ENCODE results near the gene CLIC5.

Gene CLIC5

GRCh38 chr6:46048646-46049297 lies 33.1 kb upstream of the CLIC5 start:
- Histone ChIP-seq H3K4me1 (ENCODE audit: control extremely low read depth in 1 of 4, control insufficient read depth in 4 of 4, insufficient read depth in 4 of 4, low read length in 3 of 4) (peaks cover 0 to 5% (median 3%) of the 10 kb centered on the region in 4 experiments), H3K36me3 (ENCODE audit: control insufficient read depth in 4 of 4, insufficient read depth in 4 of 4, low read length in 3 of 4) (no peaks in the 10 kb centered on the region), H3K9me3 (ENCODE audit: control extremely low read depth in 1 of 5, control insufficient read depth in 4 of 5, insufficient read depth in 2 of 5, low read depth in 1 of 5, low read length in 4 of 5) (no peaks in the 10 kb centered on the region), H3K27me3 (replicated peaks in 2 of 5; ENCODE audit: control insufficient read depth in 4 of 5, insufficient read depth in 5 of 5, low read length in 4 of 5) (no peaks in the 10 kb centered on the region), H3K4me3 (ENCODE audit: control insufficient read depth in 1 of 7, extremely low read depth in 1 of 7, insufficient read depth in 4 of 7, low read depth in 2 of 7, low read length in 6 of 7) (no peak overlapping the region), H3K27ac (ENCODE audit: insufficient read depth in 1 of 2, low read depth in 1 of 2, low read length in 2 of 2, poor library complexity in 1 of 2, severe bottlenecking in 2 of 2) (no peak overlapping the region)
- CTCF ChIA-PET, result no interaction called here
- DNase-seq, result no peak
- 97% methylated on average over 3 of the region's 3 CpGs for WGBS (ENCODE audit: insufficient coverage)
- POLR2A ChIA-PET, result no interaction called here

DNA sequence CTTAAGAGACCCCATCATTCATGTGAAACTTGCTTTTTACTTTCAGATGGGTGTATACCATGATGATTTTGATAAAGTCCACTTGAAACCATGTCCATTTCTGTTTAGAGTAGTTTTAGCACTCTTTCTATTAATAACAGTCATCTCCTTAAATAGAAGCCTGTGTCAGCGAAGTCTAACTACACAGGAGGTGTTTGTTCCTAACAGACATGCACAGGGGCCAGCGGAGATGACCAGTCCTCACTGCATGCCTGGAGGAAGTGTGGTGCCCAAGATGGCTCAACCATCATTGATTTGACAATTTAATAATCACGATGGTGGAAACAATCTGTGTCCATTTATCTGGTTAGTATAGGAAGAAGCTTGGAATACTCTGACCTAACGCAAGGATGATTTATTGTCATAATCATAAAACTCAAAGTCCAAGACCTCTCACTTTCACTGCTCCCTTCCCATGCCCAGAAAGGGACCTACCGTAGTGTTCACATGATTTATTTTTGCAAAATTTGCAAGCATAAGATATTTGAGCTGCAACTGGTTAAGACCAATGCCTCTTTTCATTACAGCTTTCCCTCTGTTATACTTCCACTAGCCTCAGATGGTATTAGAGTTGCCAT lies 31.0 kb upstream of the CLIC5 start:
- no peak for DNase-seq
- H3K9me3 ChIP-seq (ENCODE audit: control extremely low read depth in 1 of 5, control insufficient read depth in 4 of 5, insufficient read depth in 2 of 5, low read depth in 1 of 5, low read length in 4 of 5), result no peaks in the 10 kb centered on the region
- ChIA-PET CTCF (interaction anchor here (1.1 kb wide), 1 partner anchor 12 kb away, joined by 3 read pairs; no protein-coding TSS in a partner anchor), POLR2A (no interaction called here)
- WGBS (ENCODE audit: insufficient coverage), result 100% methylated on average over 3 of the region's 5 CpGs
- H3K27me3 ChIP-seq (replicated peaks in 2 of 5; ENCODE audit: control insufficient read depth in 4 of 5, insufficient read depth in 5 of 5, low read length in 4 of 5), result no peaks in the 10 kb centered on the region
- no peaks in the 10 kb centered on the region for H3K36me3 ChIP-seq (ENCODE audit: control insufficient read depth in 4 of 4, insufficient read depth in 4 of 4, low read length in 3 of 4)
- H3K4me3 ChIP-seq (ENCODE audit: control insufficient read depth in 1 of 7, extremely low read depth in 1 of 7, insufficient read depth in 4 of 7, low read depth in 2 of 7, low read length in 6 of 7), result no peak overlapping the region
- H3K27ac ChIP-seq (ENCODE audit: insufficient read depth in 1 of 2, low read depth in 1 of 2, low read length in 2 of 2, poor library complexity in 1 of 2, severe bottlenecking in 2 of 2), result no peak overlapping the region
- H3K4me1 ChIP-seq (ENCODE audit: control extremely low read depth in 1 of 4, control insufficient read depth in 4 of 4, insufficient read depth in 4 of 4, low read length in 3 of 4), result peaks cover 0 to 3% (median 3%) of the 10 kb centered on the region in 4 experiments

- H3K9me3 ChIP-seq (ENCODE audit: control extremely low read depth in 1 of 5, control insufficient read depth in 4 of 5, insufficient read depth in 2 of 5, low read depth in 1 of 5, low read length in 4 of 5), result no peaks in the 10 kb centered on the region
- no peaks in the 10 kb centered on the region for H3K27me3 ChIP-seq (replicated peaks in 2 of 5; ENCODE audit: control insufficient read depth in 4 of 5, insufficient read depth in 5 of 5, low read length in 4 of 5)
- ChIA-PET POLR2A (no interaction called here), CTCF (interaction anchor here (0.8 to 1.7 kb wide), 3 partner anchors 9 to 365 kb away, joined by 3 to 6 read pairs (median 4); no protein-coding TSS in a partner anchor)
- no peak overlapping the region for H3K27ac ChIP-seq (ENCODE audit: insufficient read depth in 1 of 2, low read depth in 1 of 2, low read length in 2 of 2, poor library complexity in 1 of 2, severe bottlenecking in 2 of 2)
- H3K4me1 ChIP-seq (ENCODE audit: control extremely low read depth in 1 of 4, control insufficient read depth in 4 of 4, insufficient read depth in 4 of 4, low read length in 3 of 4), result peaks cover 0 to 3% (median 3%) of the 10 kb centered on the region in 4 experiments
- DNase-seq, result peak in 2 of 3 donors; percentile 47 to 60
- no peaks in the 10 kb centered on the region for H3K36me3 ChIP-seq (ENCODE audit: control insufficient read depth in 4 of 4, insufficient read depth in 4 of 4, low read length in 3 of 4)
- H3K4me3 ChIP-seq (ENCODE audit: control insufficient read depth in 1 of 7, extremely low read depth in 1 of 7, insufficient read depth in 4 of 7, low read depth in 2 of 7, low read length in 6 of 7), result no peak overlapping the region
- 74% methylated on average over 4 of the region's 5 CpGs for WGBS (ENCODE audit: insufficient coverage)
These were observed 29.4 kb upstream of the CLIC5 start for GRCh38 chr6:46044881-46045617.

- Histone ChIP-seq H3K4me3 (ENCODE audit: control insufficient read depth in 1 of 7, extremely low read depth in 1 of 7, insufficient read depth in 4 of 7, low read depth in 2 of 7, low read length in 6 of 7) (no peak overlapping the region), H3K4me1 (ENCODE audit: control extremely low read depth in 1 of 4, control insufficient read depth in 4 of 4, insufficient read depth in 4 of 4, low read length in 3 of 4) (peaks cover 0 to 3% (median 3%) of the 10 kb centered on the region in 4 experiments), H3K36me3 (ENCODE audit: control insufficient read depth in 4 of 4, insufficient read depth in 4 of 4, low read length in 3 of 4) (no peaks in the 10 kb centered on the region), H3K27ac (ENCODE audit: insufficient read depth in 1 of 2, low read depth in 1 of 2, low read length in 2 of 2, poor library complexity in 1 of 2, severe bottlenecking in 2 of 2) (no peak overlapping the region), H3K9me3 (ENCODE audit: control extremely low read depth in 1 of 5, control insufficient read depth in 4 of 5, insufficient read depth in 2 of 5, low read depth in 1 of 5, low read length in 4 of 5) (no peaks in the 10 kb centered on the region), H3K27me3 (replicated peaks in 2 of 5; ENCODE audit: control insufficient read depth in 4 of 5, insufficient read depth in 5 of 5, low read length in 4 of 5) (no peaks in the 10 kb centered on the region)
- peak; percentile 31 to 58 (median 54) for DNase-seq
- 100% methylated on average over 2 of the region's 5 CpGs for WGBS (ENCODE audit: insufficient coverage)
- CTCF ChIA-PET, result interaction anchor here (1.0 kb wide), 1 partner anchor 179 kb away, joined by 3 read pairs; no protein-coding TSS in a partner anchor
- POLR2A ChIA-PET, result no interaction called here
These were observed 26.8 kb upstream of the CLIC5 start for GRCh38 chr6:46042355-46042999.

DNA sequence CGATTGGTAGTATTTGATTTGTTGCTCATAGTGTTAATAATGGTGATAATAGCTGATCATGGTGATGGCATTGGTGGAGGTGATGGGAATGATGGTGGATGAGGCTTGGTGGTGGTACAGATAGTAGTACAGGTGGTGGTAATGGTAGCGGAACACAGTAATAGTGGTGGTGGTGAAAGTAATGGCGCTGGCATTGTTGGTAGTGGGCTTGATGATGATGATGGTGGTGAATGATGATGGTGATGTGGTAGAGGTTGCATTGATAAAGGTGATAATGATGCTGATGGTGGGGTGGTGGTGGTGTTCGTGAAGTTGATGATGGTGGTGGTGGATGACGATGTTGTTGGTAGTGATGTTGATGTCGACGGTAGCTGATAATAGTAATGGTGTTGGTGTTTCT lies 24.6 kb upstream of the CLIC5 start:
- Histone ChIP-seq H3K4me3 (ENCODE audit: control insufficient read depth in 1 of 7, extremely low read depth in 1 of 7, insufficient read depth in 4 of 7, low read depth in 2 of 7, low read length in 6 of 7) (no peak overlapping the region), H3K36me3 (ENCODE audit: control insufficient read depth in 4 of 4, insufficient read depth in 4 of 4, low read length in 3 of 4) (no peaks in the 10 kb centered on the region), H3K27me3 (replicated peaks in 2 of 5; ENCODE audit: control insufficient read depth in 4 of 5, insufficient read depth in 5 of 5, low read length in 4 of 5) (no peaks in the 10 kb centered on the region), H3K9me3 (ENCODE audit: control extremely low read depth in 1 of 5, control insufficient read depth in 4 of 5, insufficient read depth in 2 of 5, low read depth in 1 of 5, low read length in 4 of 5) (no peaks in the 10 kb centered on the region), H3K27ac (ENCODE audit: insufficient read depth in 1 of 2, low read depth in 1 of 2, low read length in 2 of 2, poor library complexity in 1 of 2, severe bottlenecking in 2 of 2) (no peak overlapping the region), H3K4me1 (ENCODE audit: control extremely low read depth in 1 of 4, control insufficient read depth in 4 of 4, insufficient read depth in 4 of 4, low read length in 3 of 4) (peaks cover 0 to 3% (median 2%) of the 10 kb centered on the region in 4 experiments)
- DNase-seq, result no peak
- ChIA-PET CTCF (interaction anchor here (1.7 kb wide), 1 partner anchor 11 kb away, joined by 3 read pairs; no protein-coding TSS in a partner anchor), POLR2A (no interaction called here)
- WGBS (ENCODE audit: insufficient coverage), result 100% methylated on average over 7 of the region's 7 CpGs

- Histone ChIP-seq H3K9me3 (ENCODE audit: control extremely low read depth in 1 of 5, control insufficient read depth in 4 of 5, insufficient read depth in 2 of 5, low read depth in 1 of 5, low read length in 4 of 5) (no peaks in the 10 kb centered on the region), H3K36me3 (ENCODE audit: control insufficient read depth in 4 of 4, insufficient read depth in 4 of 4, low read length in 3 of 4) (no peaks in the 10 kb centered on the region), H3K27me3 (replicated peaks in 2 of 5; ENCODE audit: control insufficient read depth in 4 of 5, insufficient read depth in 5 of 5, low read length in 4 of 5) (no peaks in the 10 kb centered on the region), H3K27ac (ENCODE audit: insufficient read depth in 1 of 2, low read depth in 1 of 2, low read length in 2 of 2, poor library complexity in 1 of 2, severe bottlenecking in 2 of 2) (no peak overlapping the region), H3K4me1 (ENCODE audit: control extremely low read depth in 1 of 4, control insufficient read depth in 4 of 4, insufficient read depth in 4 of 4, low read length in 3 of 4) (no peaks in the 10 kb centered on the region), H3K4me3 (ENCODE audit: control insufficient read depth in 1 of 7, extremely low read depth in 1 of 7, insufficient read depth in 4 of 7, low read depth in 2 of 7, low read length in 6 of 7) (no peak overlapping the region)
- ChIA-PET CTCF (interaction anchor here (1.7 kb wide), 1 partner anchor 11 kb away, joined by 3 read pairs; no protein-coding TSS in a partner anchor), POLR2A (no interaction called here)
- DNase-seq, result no peak
These were observed 24.0 kb upstream of the CLIC5 start for GRCh38 chr6:46039646-46040045.
